Hepatocyte (in vitro differentiated cells): ENCODE measurements around the gene CREB5. TPM values are rescaled to one million over a fixed set of nuclear protein-coding genes. Genes with fewer than 3 reads are reported as not detected.

ENCODE experiments used
- DNase-seq: peaks from one replicate; pipeline ENCODE4 v3.0.0-alpha.2; 2016; ENCODE audit warnings: low spot score
- H2AFZ ChIP-seq: fragments of 200-600 bp; sonication (generic); 2 replicates; pipeline ENCODE4 v1.6.0; 2016; ENCODE audit warnings: antibody characterized with exemption, mild to moderate bottlenecking
- H3K27ac ChIP-seq: fragments of 200-600 bp; sonication (generic); 2 replicates; pipeline ENCODE4 v1.5.1; 2016; ENCODE audit warnings: mild to moderate bottlenecking
- H3K27me3 ChIP-seq: fragments of 200-600 bp; sonication (generic); 2 replicates; pipeline ENCODE4 v1.6.1; 2016
- H3K36me3 ChIP-seq: fragments of 200-600 bp; sonication (generic); replicated peaks from 2 replicates; pipeline ENCODE4 v1.5.1; 2016; ENCODE audit warnings: low read depth; ENCODE audit not compliant: insufficient read depth
- H3K4me1 ChIP-seq: fragments of 200-600 bp; sonication (generic); 2 replicates; pipeline ENCODE4 v1.5.1; 2016; ENCODE audit warnings: mild to moderate bottlenecking, moderate library complexity; ENCODE audit not compliant: insufficient read depth
- H3K4me2 ChIP-seq: fragments of 200-600 bp; sonication (generic); 2 replicates; pipeline ENCODE4 v1.6.0; 2016
- H3K4me3 ChIP-seq: fragments of 200-600 bp; sonication (generic); 2 replicates; pipeline ENCODE4 v1.5.1; 2016; ENCODE audit warnings: mild to moderate bottlenecking
- H3K79me2 ChIP-seq: fragments of 200-600 bp; sonication (generic); 2 replicates; pipeline ENCODE4 v1.6.0; 2017; ENCODE audit warnings: mild to moderate bottlenecking
- H3K9me2 ChIP-seq: fragments of 200-600 bp; sonication (generic); replicated peaks from 2 replicates; pipeline ENCODE4 v1.6.0; 2017; ENCODE audit warnings: mild to moderate bottlenecking; ENCODE audit not compliant: insufficient read depth
- H3K9me3 ChIP-seq: fragments of 200-600 bp; sonication (generic); 2 replicates; pipeline ENCODE4 v1.5.1; 2016; ENCODE audit warnings: low read depth, mild to moderate bottlenecking
- H4K20me1 ChIP-seq: fragments of 200-600 bp; sonication (generic); 2 replicates; pipeline ENCODE4 v1.6.0; 2016; ENCODE audit warnings: mild to moderate bottlenecking; ENCODE audit not compliant: insufficient read depth, poor library complexity, severe bottlenecking
- CTCF ChIP-seq: fragments of 200-600 bp; sonication (generic); IDR thresholded peaks from 2 replicates; pipeline ENCODE4 v1.5.1; 2016; ENCODE audit warnings: antibody characterized with exemption, mild to moderate bottlenecking; ENCODE audit not compliant: poor library complexity
- EZH2 ChIP-seq: fragments of 200-600 bp; sonication (generic); IDR thresholded peaks from 2 replicates; pipeline ENCODE4 v1.6.1; 2016; ENCODE audit warnings: antibody characterized with exemption, mild to moderate bottlenecking, borderline replicate concordance
- EZH2phosphoT487 ChIP-seq: fragments of 200-600 bp; sonication (generic); IDR thresholded peaks from one replicate; pipeline ENCODE4 v1.6.1; 2018; ENCODE audit warnings: antibody characterized with exemption, mild to moderate bottlenecking, low read depth, moderate library complexity; ENCODE audit not compliant: unreplicated experiment, severe bottlenecking
- WGBS: methylation state at CpG from one replicate; pipeline ENCODE4 v1.1.6; 2016; ENCODE audit warnings: low lambda C conversion rate; ENCODE audit errors: missing lambda C conversion rate; 5-methylcytosine and 5-hydroxymethylcytosine counted together
- polyA plus RNA-seq: library from polyadenylated mRNA; unstranded; fragments of >200 nt; fragmentation: Nextera tagmentation; extraction: Ambion mirVana; gene quantifications from 2 replicates; pipeline ENCODE4 v1.2.1, GENCODE V29; 2016
- total RNA-seq: library from RNA; depleted of rRNA; stranded (reverse); fragments of >200 nt; gene quantifications from 2 replicates; pipeline ENCODE4 v1.2.3, GENCODE V29; 2014

The CREB5 gene
- total and polyA plus RNA-seq, 2 experiments from 2014 or later: 14.0 to 27.9 TPM

- H3K79me2 ChIP-seq: no peaks in the 10 kb centered on the region
- no peaks in the 10 kb centered on the region for H3K36me3 ChIP-seq
- no peak overlapping the region for H2AFZ ChIP-seq
- no peaks in the 10 kb centered on the region for H3K9me2 ChIP-seq
- H4K20me1 ChIP-seq: no peaks in the 10 kb centered on the region
- TF ChIP-seq CTCF: no peak
- no peak for TF ChIP-seq EZH2
- TF ChIP-seq EZH2phosphoT487: no peak
- H3K27ac ChIP-seq: no peak overlapping the region
- H3K27me3 ChIP-seq: no peaks in the 10 kb centered on the region
- H3K4me3 ChIP-seq: no peak overlapping the region
- H3K9me3 ChIP-seq: no peaks in the 10 kb centered on the region
- no peak overlapping the region for H3K4me2 ChIP-seq
- no peak for DNase-seq
- H3K4me1 ChIP-seq: no peaks in the 10 kb centered on the region
Measured at GRCh38 chr7:28841766-28842165, 429.4 kb downstream of the CREB5 start.

DNA sequence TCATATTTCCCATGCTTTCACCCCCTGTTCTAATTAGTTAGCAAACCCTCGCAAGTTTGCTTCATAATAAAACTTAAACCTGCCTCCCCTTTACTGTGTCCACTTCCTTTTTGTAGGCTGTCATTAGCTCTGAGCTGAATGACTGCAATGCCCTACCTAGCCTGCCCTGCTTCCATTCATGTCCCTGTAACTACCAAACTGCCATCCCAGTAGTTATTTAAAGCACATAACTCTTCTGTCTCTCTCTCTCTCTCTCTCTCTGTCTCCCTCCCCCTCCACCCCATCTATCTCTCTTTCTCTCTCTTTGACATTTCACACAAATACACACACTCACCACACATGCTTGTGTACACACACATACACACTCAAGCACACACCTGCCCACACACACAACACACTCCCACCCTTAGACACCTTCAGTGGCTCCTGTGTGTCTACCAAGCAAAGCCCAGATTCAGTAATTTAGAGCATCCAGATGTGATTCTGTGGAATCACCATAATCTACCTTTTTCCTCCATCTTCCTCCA lies 430.5 kb downstream of the CREB5 start:
- no peaks in the 10 kb centered on the region for H3K9me2 ChIP-seq
- TF ChIP-seq CTCF (no peak), EZH2phosphoT487 (no peak), EZH2 (no peak)
- no peaks in the 10 kb centered on the region for H3K27me3 ChIP-seq
- no peaks in the 10 kb centered on the region for H3K9me3 ChIP-seq
- no peak overlapping the region for H3K4me2 ChIP-seq
- H3K4me3 ChIP-seq: no peak overlapping the region
- H3K4me1 ChIP-seq: no peaks in the 10 kb centered on the region
- H3K79me2 ChIP-seq: no peaks in the 10 kb centered on the region
- no peak for DNase-seq
- H4K20me1 ChIP-seq: no peaks in the 10 kb centered on the region
- H2AFZ ChIP-seq: no peak overlapping the region
- WGBS: 100% methylated on average over 1 of the region's 1 CpG
- H3K36me3 ChIP-seq: no peaks in the 10 kb centered on the region
- no peak overlapping the region for H3K27ac ChIP-seq

DNA sequence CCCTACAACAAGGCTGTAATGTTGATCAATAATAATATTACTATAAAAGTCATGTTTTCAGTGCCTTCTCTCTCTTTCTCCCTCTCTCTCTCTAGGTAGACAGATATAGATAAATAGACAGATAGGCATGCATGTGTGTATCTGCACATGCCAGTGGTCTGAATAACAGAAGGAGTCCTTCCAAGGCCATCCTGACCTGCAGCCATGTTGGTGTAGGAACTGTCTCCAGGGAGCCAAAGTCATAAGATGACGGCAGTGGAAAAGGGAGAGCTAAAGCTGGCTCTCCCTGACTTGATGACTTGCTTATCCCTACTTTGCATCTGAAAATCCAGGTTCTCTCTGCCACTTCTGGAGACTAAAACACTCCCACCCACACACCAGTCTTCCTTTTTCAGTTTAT lies 432.8 kb downstream of the CREB5 start:
- Histone ChIP-seq H3K27ac (no peak overlapping the region), H3K27me3 (peaks cover 3% of the 10 kb centered on the region), H3K79me2 (no peaks in the 10 kb centered on the region), H3K4me1 (no peaks in the 10 kb centered on the region), H3K36me3 (no peaks in the 10 kb centered on the region), H4K20me1 (no peaks in the 10 kb centered on the region), H3K4me3 (no peak overlapping the region), H3K4me2 (no peak overlapping the region), H2AFZ (no peak overlapping the region), H3K9me2 (no peaks in the 10 kb centered on the region), H3K9me3 (no peaks in the 10 kb centered on the region)
- DNase-seq: no peak
- TF ChIP-seq CTCF: no peak
- no peak for TF ChIP-seq EZH2
- TF ChIP-seq EZH2phosphoT487: no peak
- 92% methylated on average over 1 of the region's 1 CpG for WGBS

DNA sequence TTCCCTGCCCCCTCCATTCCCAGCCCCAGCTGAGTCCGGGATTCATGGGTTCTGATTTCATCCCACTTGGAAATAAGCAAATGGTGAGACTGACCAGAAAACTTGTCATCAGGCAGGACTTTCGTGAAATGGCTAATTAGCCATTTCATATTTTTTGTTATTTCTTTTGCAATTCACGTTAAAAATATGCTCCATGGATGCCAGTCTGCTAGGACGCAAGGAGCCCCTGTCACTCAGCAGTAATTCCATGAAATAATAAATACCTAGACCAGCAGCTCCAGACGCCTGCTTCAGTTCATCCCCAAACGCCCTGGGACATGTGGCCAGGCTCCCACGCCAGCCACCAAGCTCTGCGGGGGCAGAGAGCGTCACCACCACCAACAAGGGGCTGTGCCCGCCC lies 434.9 kb downstream of the CREB5 start:
- Histone ChIP-seq H2AFZ (no peak overlapping the region), H3K9me3 (no peaks in the 10 kb centered on the region), H3K4me1 (no peaks in the 10 kb centered on the region), H3K27me3 (peaks cover 18% of the 10 kb centered on the region), H3K79me2 (no peaks in the 10 kb centered on the region), H3K9me2 (no peaks in the 10 kb centered on the region), H3K4me2 (no peak overlapping the region), H3K27ac (no peak overlapping the region), H3K36me3 (no peaks in the 10 kb centered on the region), H3K4me3 (no peak overlapping the region), H4K20me1 (no peaks in the 10 kb centered on the region)
- 93% methylated on average over 10 of the region's 10 CpGs for WGBS
- no peak for TF ChIP-seq CTCF
- TF ChIP-seq EZH2phosphoT487: no peak
- no peak for TF ChIP-seq EZH2
- DNase-seq: no peak
